AG10803 (cell line): ENCODE measurements around the gene MBLAC2.
A peak's percentile ranks its signal among the peaks of the same experiment; 100 is the strongest.

Experiments
- DNase-seq: peaks from one replicate; pipeline ENCODE4 v3.0.0; 2010; ENCODE audit warnings: low read depth
- H3K4me3 ChIP-seq: 2 replicates; pipeline ENCODE4 v1.5.1; 2011; ENCODE audit warnings: mild to moderate bottlenecking, low read length, control low read depth
- CTCF ChIP-seq: conservative IDR thresholded peaks from 2 replicates; pipeline ENCODE4 v1.5.1; 2011; ENCODE audit warnings: mild to moderate bottlenecking, low read length, control low read depth, inconsistent platforms

Gene MBLAC2

GRCh38 chr5:90503596-90503995, 29.0 kb upstream of the MBLAC2 start:
- TF ChIP-seq CTCF: no peak
- H3K4me3 ChIP-seq: no peak overlapping the region
- DNase-seq: no peak

DNA sequence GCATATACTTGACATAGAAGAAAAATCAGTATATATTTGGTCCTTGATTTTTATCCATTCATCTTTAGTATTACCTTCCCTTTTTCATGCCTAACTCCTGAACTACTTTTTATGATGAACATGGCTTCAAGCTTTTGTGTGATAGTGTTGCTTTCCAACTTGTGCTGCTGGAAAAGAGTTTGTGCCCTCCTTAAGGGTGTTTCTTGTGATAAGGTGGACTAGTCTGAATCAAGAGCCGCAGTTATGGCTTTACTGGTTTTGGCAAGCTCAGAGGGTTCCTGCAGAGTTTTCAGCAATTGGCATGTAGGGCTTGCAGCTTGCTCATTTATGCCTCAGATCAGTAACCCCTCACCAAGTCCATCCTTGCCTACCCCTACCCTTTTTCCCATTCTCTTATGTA, 20.6 kb upstream of the MBLAC2 start:
- no peak overlapping the region for H3K4me3 ChIP-seq
- no peak for DNase-seq
- TF ChIP-seq CTCF: no peak

- TF ChIP-seq CTCF: no peak
- no peak overlapping the region for H3K4me3 ChIP-seq
- no peak for DNase-seq
Measured at GRCh38 chr5:90494043-90494442, 19.5 kb upstream of the MBLAC2 start.

DNA sequence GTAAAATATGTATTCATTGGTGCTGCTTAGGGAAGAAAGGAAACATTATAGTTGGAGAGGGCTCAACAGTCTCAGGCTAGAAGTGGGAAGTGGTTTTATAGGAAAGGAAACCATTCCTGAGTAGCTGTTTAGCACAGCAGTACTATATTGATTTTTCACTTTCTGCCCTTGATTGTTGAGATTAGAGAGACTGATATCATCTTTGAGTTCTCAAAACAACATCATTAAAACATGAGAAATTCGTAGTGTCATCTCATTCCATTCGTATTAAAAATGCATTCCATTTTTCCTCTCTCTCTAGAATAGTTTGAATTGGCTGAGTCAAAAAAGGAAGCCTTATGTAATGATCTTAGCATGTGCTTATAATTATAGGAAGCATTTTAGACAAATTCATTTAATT, 14.2 kb upstream of the MBLAC2 start:
- H3K4me3 ChIP-seq: no peak overlapping the region
- TF ChIP-seq CTCF: no peak
- DNase-seq: peak; percentile 78

GRCh38 chr5:90484540-90484939, 10.0 kb upstream of the MBLAC2 start:
- DNase-seq: no peak
- H3K4me3 ChIP-seq: no peak overlapping the region
- no peak for TF ChIP-seq CTCF

GRCh38 chr5:90483206-90483605, 8.6 kb upstream of the MBLAC2 start:
- DNase-seq: no peak
- no peak overlapping the region for H3K4me3 ChIP-seq

DNA sequence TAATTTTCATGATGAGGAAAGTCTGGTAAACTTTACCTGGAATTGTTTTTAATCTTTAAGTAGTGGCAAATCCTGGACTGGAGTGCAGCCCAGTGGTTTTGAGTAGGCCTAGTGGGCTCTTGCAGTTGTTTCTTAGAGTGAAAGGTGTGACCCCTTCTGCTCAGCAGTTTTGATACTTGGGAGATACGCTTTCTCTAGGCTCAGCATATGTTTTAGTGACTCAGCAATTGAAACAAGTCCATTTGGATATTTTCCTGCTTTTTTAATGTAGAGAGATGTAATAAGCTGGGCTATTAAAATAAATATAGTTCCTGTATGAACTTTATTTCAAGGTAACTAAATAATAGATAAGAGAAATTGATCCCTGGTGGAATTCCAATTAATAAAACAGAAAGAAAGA, 6.1 kb upstream of the MBLAC2 start:
- DNase-seq: no peak
- no peak overlapping the region for H3K4me3 ChIP-seq
- TF ChIP-seq CTCF: no peak

More at GRCh38 chr5:90483206-90483605, 8.6 kb upstream of the MBLAC2 start:
- no peak for TF ChIP-seq CTCF
